Measurements from ENCODE around the gene RALGAPA2.

Gene RALGAPA2

DNA sequence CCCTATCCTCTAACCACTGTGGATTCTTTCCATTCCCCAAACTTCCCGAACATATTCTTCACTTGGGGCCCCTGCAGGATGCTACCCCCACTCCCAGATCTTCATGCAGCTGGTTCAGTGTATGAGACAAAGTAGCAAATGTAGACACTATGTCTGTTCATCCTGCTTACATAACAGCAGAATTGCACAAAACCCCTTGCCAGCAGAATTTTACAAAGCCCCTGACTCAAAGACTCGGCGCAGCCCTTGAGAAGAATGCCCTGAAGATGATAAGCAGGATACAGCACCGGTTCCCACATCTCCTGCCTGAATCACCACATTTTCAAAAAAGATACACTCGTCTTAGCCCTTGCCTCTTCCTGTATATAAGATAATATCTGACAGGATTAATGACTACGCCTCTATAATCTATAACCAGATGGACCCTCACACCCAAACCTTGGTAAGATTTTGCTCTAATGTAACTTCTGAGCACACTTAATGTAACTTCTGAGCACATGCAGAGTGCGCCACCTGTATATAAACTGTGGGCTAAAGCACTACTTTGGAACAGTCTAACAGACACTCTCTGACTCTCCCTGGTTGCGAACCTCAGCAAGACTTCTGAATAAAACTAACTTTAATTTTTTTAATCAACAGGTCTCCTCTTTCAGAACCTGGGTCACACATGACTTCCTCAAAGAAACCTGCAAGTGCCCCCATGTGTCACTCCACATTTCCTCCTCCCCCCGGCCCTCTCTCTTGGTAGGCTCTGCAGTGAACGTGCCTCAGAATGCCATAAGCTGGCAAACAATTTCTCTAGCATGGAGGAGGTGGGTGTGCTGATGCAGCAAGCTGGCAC lies 28.7 kb downstream of the RALGAPA2 start:
- DNase-seq (ENCODE audit: low read depth, low spot score) = no peak

GRCh38 chr20:20683020-20683419 lies 29.4 kb downstream of the RALGAPA2 start:
- no peak for DNase-seq (ENCODE audit: low read depth, low spot score)

DNA sequence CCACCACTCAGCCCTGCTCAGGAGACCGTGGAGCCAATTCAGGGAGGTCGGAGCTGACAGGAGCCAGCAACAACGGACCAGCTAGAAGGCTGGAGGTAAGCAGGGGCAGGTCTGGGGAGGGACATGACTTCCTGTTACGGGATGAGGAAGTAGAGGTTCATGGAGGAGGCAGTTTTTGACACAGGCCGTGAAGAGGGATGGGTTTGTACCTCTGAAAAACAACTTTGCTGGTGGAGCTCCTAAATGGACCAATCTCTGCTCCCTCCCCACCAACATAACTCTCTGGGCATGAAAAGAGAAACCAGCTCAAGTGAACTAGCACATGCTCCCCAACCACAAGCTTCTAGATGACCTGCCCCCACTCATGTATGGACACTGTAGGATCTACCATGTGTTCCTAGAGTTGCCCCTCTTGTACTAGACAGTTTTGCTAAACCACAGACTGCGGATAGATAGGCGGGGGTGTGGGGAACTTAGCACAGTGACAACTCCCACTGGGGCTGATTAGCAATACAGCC lies 31.4 kb downstream of the RALGAPA2 start:
- no peak for DNase-seq (ENCODE audit: low read depth, low spot score)

DNA sequence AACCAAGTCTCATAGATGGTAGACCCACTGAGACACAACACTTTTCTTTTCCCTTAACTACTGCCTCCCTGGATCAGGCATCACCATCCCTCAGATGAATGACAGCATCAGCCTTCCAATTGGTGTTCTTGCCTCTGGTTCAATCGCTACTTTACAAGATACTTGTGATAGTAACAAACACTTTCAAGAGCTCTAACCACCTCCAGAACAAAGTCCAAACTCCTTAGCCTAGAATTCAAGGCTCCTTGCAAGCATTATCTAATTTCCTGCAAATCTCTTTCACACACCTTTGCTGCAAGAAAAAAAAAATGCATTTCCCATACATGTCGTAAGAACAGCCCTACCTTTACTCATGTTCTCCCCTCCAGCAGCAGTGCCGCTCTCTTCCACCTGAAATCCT lies 33.1 kb downstream of the RALGAPA2 start:
- DNase-seq (ENCODE audit: low read depth, low spot score) = no peak

DNA sequence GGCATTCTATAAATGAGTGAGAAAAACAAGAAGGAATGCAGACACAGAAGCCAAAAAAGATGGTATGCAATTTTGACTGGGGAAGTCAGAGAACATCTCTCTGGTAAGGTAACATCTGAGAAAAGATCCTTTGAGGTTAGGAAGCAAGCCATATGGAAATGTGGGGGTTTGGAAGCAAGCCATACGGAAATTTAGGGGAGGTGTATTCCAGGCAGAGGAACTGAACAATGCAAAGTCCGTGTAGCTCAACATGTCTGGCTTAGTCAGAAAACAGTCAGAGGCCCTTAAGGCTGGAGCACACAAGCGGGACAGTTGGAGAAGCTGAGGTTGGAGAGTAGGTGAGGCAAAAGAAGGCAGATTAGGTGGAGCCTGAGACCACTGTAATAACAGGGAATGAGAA lies 35.3 kb downstream of the RALGAPA2 start:
- no peak for DNase-seq (ENCODE audit: low read depth, low spot score)

- DNase-seq (ENCODE audit: low read depth, low spot score) = no peak
These were observed 43.8 kb downstream of the RALGAPA2 start for GRCh38 chr20:20668639-20669038.

GRCh38 chr20:20666359-20666758 lies 46.1 kb downstream of the RALGAPA2 start:
- no peak for DNase-seq (ENCODE audit: low read depth, low spot score)

GRCh38 chr20:20665606-20666332 lies 46.7 kb downstream of the RALGAPA2 start:
- no peak for DNase-seq (ENCODE audit: low read depth, low spot score)

- no peak for DNase-seq (ENCODE audit: low read depth, low spot score)
These were observed 47.5 kb downstream of the RALGAPA2 start for GRCh38 chr20:20664795-20665589.

DNA sequence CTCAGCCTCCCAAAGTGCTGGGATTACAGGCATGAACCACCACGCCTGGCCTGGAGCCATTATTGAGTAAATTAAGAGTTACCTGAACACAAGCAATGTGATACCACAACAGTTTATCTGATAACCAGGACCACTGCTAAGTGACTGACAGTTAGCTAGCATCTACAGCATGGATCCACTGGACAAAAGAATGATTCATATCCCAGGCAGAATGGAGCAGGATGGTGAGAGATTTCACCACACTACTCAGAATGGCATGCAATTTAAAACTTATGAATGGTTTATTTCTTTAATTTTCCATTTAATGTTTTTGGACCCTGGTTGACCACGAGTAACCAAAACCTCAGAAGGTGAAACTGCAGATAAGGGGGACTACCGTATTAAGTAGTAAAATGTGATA lies 48.6 kb downstream of the RALGAPA2 start:
- DNase-seq (ENCODE audit: low read depth, low spot score) = no peak

GRCh38 chr20:20658871-20659431 lies 53.5 kb downstream of the RALGAPA2 start:
- DNase-seq (ENCODE audit: low read depth, low spot score) = peak; percentile 58

- no peak for DNase-seq (ENCODE audit: low read depth, low spot score)
These were observed 54.3 kb downstream of the RALGAPA2 start for GRCh38 chr20:20658123-20658522.

DNA sequence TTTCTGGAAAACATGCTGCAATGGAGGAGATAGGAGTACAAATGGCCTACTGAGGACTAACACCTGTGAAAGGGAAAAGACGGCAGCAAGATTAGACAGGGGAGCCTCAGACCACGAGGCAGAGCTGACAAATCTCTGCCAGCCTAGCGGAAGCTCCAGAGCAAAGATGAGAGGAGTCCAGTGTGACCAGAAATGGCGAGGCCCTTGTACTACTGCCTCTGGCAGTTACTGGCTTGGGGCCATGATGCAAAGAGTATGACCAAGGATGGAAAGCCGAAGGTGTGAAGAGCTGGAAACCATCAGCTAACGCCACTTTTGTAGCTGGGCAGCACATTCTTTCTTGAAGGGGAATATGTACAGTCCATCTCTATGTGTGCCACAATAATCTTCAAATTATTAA lies 55.4 kb downstream of the RALGAPA2 start:
- no peak for DNase-seq (ENCODE audit: low read depth, low spot score)

GRCh38 chr20:20655883-20656282 lies 56.6 kb downstream of the RALGAPA2 start:
- no peak for DNase-seq (ENCODE audit: low read depth, low spot score)

DNA sequence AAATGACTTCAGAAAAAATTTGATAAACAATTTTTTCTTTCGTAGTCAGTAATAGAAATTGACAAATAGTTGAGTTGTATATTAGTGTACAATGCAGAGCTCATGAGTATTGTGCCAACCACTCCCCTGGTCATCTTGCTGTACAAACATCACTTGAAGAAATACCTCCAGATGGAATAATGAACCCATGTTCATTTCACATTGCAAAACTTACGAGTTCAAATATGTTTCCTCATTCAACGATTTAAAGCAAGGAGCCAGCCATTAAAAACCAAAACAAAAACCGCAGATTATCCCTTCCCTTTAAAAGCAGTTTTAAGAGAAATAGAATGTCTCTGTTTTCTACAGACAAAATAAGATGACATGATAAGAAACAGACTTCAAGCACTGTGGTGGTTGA lies 62.5 kb downstream of the RALGAPA2 start:
- DNase-seq (ENCODE audit: low read depth, low spot score) = no peak

GRCh38 chr20:20643927-20644326 lies 68.5 kb downstream of the RALGAPA2 start:
- no peak for DNase-seq (ENCODE audit: low read depth, low spot score)

- DNase-seq (ENCODE audit: low read depth, low spot score) = no peak
These were observed 70.7 kb downstream of the RALGAPA2 start for GRCh38 chr20:20641783-20642182.

DNA sequence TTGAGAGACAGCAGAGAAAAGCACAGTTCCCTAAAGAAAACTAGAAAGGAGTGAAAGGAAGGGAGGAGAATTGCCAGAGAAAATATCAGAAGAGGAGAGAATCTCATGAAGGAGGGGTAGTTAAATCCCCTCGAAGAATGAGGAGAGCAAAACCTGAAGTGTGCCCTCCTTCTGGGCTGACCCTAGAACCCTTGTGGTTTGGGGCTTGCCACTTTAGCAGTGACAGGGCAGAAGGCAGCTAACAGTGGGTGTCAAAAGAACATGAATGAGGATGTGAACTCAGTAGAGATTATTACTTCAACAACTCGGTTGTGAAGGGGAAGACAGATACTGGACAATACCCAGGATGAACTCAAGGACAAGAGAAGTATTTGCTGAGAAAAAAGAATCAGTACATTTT lies 73.6 kb downstream of the RALGAPA2 start:
- no peak for DNase-seq (ENCODE audit: low read depth, low spot score)

DNA sequence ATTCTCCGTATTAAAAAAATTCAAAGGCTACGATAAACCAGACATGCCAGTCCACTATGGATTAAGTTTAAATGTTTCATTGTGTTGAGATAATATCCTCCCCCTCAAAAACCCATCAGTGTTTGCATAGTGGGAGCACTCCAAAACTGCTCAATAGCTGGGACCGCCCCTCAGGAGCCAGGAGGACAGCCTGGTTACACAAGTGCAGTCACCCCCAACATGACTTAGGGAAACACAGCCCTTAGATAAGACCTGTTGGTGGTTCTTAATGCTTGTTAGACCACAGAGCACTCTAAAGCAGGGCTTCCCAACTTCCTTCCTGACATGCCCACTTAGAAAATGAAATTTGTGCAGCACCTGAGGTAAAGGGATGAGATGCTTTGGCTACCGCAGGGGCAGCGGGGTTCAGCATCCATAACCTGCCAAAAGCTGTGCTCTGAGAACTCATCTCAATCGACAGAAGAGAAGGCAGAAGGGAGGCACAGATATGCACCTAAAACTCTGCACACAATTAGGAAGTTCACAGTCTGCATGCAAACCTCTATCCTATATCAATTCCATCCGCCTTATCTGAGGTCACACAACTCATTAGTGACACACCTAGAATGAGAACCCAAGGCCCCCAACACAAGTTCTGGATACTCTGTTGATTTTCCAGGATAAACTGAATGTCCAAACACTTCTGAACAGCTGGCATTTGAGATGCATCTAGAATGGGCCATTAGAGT lies 74.3 kb downstream of the RALGAPA2 start:
- no peak for DNase-seq (ENCODE audit: low read depth, low spot score)

DNA sequence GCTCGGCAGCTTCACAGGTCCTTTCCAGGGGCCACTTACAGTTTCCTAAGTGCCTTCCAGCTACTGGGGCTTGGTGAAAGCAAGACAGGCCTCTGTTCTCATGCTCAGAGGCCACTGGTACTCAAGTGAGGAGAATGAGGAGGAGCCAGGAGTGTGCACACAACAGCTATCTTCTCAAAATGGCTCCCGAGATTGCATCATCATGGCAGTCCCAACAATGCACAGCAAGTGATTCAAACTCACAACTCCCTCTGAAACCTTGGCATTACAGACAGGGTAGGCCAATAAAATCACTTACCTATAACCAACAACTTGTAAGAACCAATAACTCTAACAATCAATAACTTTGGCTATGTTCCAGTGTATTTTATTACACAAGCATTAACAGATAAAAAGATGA lies 77.4 kb downstream of the RALGAPA2 start:
- DNase-seq (ENCODE audit: low read depth, low spot score) = no peak

- no peak for DNase-seq (ENCODE audit: low read depth, low spot score)
These were observed 79.8 kb downstream of the RALGAPA2 start for GRCh38 chr20:20632644-20633043.

Data from smooth muscle cell of the brain vasculature (primary cell).